NCI-H187 treated with DMSO at 0.1 percent for 48 hours (cell line): Measurements from ENCODE around the gene DDO.
A peak's percentile ranks its signal among the peaks of the same experiment; 100 is the strongest.
"Not testable (repeated sequence)": the region's sequence is repeated elsewhere in the genome, so short reads cannot be mapped to it uniquely, and the experiment has no call there.

Experiments
- DNase-seq: peaks from one replicate; lab custom pipeline; 2025; lab: John Stamatoyannopoulos, UW

The DDO gene, protein sequence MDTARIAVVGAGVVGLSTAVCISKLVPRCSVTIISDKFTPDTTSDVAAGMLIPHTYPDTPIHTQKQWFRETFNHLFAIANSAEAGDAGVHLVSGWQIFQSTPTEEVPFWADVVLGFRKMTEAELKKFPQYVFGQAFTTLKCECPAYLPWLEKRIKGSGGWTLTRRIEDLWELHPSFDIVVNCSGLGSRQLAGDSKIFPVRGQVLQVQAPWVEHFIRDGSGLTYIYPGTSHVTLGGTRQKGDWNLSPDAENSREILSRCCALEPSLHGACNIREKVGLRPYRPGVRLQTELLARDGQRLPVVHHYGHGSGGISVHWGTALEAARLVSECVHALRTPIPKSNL

DNA sequence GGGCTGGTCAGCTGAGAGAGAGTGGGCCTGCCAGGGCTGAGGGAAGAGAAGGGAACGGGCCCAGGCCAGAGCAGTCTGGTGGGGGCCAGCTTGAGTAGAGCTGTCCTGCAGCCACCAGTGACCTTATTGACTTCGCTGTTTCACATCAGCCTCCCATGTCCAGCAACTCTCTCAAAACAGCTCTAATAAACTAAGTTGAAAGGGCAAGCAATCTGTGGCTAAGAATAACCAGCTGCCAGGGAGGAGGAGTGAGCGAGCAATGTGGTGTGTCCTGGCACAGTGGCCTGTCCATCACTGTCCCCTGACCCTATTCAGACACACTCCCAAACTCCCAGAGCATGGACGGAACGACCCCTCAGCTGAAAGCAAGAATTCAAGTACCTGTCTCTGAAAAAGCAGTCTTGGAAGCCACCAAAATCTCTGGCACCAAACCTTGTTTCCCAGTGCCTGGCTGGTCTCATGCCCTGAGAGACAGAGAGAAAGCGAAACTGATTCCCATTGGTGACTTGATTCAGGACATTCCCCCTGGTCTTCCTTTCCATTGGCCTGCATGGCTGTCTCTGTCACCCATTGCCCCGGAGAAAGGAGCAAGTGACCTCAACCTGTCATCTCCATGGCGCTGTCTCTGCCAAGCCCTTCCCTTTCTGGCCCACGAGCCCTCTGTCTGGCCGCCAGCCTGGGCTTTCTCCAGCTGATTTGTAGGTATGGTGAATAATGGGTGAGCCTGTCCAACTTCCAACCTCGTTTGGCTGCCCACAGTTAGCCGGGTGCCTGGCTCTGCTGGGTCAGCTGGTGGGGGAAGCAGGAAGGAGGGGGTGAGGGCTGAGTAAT is at the start of gene DDO:
Gene DDO, minus strand, starts transcription at position 490 of the 831 bp plus-strand sequence. CDS start 2,113 bp downstream, outside the sequence.
- no peak for DNase-seq

DNA sequence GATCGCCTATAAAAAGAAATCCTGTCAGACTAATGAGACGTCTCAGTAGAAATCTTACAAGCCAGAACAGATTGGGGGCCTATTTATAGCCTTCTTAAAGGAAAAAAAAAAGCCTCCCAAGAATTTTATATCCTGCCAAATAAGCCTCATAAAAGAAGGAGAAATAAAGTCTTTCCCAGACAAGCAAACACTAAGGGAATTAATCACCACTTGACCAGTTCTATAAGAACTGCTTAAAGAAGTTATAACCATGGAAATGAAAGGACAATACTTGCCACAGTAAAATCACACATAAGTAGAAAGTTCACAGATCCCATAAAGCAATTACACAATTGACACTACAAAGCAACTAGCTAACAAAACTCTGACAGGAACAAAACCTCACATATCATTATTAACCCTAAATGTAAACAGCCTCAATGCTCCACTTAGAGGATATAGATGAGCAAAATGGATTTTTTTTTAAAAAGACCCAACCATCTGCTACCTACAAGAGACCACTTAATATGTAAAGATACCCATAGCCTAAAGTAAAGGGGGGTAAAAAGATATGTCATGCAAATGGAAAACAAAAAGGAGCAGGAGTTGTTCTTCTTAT is 47.6 kb upstream of the DDO start:
- DNase-seq, result no peak

DNA sequence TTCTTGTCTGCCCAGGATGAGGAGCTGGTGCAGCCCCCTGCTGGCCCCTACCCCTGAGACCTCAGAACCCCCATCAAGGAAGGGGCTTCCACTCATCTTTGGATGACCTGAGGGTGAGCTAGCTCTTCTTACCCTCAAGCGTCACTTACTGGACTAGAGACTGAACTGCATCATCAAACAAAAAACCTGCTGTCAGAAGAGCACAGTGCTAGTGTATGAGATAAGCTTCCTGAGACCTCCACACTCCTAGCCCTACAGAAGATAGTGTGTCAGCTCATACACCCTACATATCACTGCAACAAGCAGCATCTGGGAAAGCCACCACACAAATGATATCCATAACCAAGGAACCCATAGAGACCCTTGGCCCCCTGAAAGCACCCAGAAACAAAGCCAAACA is 46.0 kb upstream of the DDO start:
- DNase-seq, result no peak

DNA sequence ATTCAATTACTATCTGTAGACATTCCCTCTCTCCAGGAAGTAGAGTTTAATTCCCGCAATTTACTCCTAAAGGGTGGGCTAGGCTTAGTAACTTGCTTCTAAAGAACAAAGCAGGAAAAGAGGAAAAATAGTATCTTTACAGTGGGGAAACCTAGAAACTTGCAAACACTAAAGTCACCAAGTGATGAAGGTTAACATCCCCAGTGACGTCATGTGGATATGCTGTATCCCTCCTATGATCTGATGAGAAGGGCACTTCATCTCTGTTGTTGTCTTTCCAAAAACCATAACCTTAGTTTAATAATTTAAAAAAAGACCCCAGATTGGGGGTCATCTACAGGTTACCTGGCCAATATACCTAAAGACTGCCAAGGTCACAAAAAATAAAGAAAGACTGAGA is 43.8 kb upstream of the DDO start:
- no peak for DNase-seq

DNA sequence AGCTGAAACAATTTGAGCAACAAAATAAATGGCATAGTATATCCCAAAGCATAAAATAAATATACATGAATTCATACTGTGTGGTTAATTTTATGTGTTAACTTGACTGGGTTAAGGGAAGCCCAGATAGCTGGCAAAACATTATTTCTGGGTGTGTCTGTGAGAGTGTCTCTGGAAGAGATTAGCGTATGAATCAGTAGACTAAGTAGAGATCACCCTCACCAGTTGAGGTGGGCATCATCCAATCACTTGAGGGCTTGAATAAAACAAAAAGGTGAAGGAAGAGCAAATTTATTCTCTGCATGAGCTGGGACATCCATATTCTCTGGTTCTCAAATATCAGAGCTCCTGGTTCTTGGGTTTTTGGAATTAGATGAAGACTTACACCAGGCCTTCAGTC is 43.1 kb upstream of the DDO start:
- no peak for DNase-seq

DNA sequence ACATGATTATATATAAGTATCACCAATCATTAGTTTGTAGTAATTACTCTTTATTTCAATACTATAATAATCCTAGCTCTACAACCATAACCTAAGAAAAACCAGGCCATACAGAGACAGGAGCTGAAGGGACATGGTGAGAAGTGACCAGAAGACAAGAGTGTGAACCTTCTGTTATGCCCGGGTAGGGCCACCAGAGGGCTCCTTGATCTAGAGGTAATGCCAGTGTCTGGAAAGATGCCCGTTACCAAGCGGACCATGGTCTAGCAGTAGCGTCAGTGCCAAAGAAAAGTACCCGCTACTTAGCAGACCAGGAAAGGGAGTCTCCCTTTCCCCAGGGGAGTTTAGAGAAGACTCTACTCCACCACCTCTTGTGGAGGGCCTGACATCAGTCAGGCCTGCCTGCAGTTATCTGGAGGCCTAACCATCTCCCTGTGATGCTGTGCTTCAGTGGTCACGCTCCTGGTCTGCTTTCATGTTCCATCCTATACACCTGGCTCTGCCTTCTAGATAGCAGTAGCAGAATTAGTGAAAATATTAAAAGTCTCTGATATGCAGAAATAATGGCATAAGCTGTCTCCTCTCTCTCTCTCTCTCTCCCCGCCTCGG is 42.3 kb upstream of the DDO start:
- not testable (repeated sequence) for DNase-seq

DNA sequence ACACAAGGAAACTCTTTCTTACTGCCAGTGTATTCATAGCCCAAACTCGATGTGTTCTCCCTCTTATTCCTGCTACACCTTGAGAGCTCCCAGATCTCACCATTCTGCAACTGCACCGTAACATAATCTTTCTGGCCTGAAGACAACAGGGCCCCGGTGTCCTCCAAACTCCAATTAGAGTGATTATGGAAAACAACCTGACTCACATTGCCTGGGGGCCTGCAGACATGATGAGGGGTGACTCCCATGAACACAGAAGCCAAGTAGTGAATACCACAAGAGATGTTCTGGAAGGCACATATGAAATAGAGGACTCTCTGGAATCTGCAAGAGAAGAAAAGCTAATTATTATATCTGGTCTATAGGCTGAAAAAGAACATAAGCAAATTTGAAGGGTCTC is 41.3 kb upstream of the DDO start:
- no peak for DNase-seq

DNA sequence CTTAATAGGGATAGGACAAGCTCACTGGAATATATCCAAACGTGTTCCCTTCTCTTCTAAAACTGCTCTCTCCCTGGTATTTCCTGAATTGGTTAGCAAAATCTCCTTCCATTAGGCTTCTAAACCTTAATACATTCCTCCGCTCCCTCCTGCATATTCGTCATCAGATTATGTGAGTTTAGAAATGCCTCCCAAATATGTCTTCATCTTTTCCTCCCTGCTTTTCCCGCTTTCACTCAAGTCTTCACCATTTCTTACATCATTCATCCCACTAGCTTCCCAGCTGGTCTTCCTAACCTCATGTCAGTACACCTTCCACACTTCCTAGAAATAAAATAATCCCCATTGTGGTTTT is 34.1 kb upstream of the DDO start:
- DNase-seq, result no peak

DNA sequence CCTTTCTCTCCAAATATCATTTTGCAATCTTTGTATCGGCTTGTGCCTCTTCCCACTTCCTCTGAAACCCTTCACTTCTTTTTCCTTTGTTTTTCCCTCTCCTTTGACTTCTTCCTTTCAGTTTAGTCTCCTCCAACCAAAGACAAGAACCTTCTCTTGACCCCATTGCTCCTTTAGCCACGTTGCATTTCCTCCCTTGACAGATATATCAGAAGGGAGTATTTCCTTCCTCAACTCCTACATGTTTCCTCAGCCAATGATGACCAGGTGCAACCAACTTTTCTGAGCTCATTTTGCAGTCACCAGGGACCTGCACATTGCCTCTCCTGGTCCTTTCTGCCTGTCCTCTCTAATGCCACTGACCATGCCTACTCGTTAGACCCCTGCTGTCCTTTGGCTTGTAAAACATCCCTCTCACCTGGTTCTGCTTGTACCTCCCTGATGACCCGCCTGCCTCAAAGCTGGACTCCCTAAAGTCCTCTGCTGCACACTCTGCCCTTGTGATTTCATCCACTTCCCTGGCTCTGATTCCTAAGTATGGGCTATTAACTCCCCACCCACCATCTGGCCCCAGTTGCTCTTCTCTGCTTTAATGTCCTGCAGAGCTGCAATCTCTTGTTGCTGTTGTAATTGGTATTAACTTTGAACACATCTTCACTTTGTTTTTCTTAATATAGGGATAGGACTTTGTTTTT is 33.6 kb upstream of the DDO start:
- DNase-seq, result no peak

DNA sequence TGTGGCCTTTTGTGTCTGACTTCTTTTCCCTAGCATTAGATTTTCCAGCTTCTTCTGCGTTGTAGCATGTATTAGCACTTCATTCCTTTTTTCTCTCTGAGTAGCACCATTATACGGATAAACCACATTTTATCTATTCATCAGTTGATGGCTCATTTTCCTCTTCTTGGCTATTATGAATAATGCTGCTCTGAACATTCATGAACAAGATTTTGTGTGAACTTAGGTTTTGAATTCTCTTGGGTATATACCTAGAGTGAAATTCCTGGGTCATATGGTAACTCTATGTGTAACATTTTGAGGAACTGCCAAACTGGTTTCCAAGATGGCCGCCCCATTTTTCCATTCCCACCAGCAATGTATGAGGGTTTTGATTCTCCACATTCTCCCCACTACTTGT is 32.4 kb upstream of the DDO start:
- no peak for DNase-seq

DNA sequence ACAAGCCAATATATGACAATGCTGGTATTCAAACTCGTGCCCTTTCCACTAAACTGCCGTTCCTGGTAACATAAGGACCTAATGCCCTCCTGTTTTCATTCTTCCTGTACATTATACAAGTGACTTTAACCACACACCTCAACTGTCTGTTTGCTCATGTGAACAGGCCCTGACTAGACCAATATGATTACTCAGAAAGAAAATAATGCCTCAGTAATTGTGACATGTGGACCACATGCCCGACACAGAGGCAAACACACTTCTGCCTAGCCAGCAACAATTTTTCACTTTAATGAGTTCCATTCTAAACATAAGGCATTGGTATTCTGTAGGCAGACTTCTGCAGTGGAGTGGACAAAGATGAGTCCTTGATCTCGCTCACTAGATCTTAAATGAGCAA is 31.0 kb upstream of the DDO start:
- no peak for DNase-seq

DNA sequence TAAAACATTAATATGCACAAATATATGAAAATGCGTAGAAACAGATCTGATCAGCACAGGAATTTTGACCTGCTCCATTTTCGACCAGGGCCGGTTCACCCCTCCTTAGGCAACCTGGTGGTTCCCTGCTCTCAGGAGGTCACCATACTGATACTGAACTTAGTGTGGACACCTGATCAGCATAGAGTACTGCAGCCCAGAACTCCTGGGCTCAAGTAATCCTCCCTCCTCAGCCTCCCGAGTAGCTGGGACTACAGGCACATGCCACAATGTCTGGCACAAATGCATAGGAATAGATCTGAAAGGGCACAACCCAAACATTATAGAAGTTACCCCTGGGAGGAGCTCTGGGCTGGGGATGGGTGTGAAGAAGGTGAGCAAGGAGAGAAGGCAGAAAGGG is 24.7 kb upstream of the DDO start:
- DNase-seq, result no peak

DNA sequence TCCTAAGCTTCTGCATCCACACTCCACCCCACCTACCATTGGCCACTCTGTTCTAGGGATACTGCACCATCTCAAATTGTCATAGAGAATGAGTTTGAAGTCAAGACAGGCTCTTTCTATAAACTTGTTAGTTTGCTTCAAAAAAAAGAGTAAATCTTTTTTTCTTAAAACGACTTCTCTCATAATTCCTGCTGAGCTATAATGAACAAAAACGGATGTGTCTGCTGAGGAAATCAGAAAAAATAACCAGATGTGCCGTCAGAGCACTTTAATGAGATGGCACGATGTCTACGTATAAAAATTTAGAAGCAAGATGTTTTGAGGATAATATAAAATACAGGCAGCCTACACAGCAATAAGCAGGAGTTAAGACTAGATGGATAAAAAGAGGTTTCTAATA is 24.0 kb upstream of the DDO start:
- no peak for DNase-seq

DNA sequence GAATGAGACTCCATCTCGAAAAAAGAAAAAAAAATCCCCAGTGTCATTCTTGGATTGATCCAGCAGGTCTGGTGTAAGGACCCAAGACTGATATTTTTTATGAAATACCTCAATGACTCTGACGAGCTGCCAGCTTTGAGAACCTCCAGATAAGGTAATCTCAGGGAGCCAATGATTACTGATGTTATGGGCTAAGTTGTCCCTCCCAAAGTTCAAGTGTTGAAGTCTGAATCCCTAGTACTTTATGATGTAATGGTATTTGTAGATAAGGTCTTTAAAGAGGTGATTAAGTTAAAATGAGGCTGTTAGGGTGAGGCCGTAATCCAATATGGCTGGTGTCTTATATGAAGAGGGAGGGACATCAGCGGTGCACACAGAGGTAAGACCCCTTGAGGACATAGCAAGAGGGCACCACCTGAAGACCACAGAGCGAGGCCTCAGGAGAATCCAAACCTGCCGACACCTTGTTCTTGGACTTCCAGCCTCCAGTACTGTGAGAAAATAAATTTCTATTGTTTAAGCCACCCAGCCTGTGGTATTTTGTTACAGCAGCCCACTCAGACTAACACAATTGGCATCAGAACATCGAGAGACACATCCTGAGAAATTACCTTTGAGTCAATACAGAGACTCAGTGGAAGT is 19.7 kb upstream of the DDO start:
- DNase-seq, result no peak

DNA sequence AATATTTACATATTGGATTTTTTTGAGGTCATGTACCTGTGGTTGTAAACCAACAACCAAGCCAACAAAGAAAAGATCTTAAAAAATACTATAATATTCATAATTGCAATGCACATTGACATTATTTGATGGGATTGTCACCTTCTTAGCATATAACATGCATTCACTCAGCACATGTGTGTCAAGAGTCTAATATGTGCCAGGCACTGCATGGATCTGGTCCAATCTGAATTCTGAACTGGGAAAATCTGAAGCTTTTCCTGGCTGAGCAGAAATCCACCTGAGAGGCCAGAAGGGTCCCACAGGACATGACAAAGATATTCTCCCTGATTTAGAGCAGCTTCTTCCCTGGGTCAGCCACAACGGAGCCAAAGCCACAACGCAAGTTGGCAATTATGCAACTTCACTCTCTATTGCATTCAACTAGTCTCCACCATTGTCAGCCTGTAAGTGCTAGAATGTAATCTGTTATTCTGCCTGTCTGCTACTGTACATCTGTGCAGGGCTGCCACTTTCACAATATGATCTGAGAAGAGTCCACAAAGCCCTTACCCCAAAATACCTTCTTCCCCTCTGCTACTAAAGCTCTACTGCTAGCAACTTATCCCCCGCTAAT is 17.0 kb upstream of the DDO start:
- DNase-seq, result no peak

DNA sequence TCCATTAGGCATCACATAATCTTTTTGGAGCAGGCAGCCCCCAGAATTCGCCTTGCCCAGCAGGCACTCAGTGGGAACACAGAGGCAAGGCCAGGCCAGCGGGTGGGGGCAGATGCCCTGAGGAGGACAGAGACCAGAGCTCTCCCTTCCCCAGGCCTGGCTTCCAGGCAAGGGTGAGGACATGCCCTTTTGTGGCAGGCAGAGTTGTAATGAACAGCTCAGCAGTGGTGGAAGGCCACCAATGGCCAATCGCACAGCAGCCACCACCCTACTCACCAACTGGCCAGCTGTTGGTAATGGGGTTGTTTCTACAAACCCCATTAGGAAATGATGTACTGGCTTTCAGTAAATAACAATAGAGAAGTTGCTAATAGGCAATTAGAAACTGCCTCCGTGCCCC is 15.4 kb upstream of the DDO start:
- no peak for DNase-seq

DNA sequence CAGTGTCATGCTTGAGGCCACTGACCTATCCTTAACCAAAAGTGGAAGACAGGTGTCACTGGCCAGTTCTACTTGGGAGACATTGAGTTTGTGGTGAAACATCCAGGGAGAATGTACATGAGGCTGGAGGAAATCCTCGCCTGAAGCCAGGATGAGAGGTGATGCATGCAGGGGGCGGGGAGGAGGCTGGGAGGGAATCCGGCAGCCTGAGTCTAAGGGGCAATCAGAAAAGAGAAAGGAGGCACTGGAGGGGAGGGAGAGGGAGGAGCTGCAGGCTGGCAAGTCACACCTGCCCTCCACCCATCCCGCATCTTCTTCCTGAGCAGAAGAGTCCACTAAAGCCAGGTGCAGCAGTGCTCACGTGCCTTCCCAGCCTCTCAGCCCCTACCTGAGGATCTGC is 14.9 kb upstream of the DDO start:
- DNase-seq, result peak; percentile 70

DNA sequence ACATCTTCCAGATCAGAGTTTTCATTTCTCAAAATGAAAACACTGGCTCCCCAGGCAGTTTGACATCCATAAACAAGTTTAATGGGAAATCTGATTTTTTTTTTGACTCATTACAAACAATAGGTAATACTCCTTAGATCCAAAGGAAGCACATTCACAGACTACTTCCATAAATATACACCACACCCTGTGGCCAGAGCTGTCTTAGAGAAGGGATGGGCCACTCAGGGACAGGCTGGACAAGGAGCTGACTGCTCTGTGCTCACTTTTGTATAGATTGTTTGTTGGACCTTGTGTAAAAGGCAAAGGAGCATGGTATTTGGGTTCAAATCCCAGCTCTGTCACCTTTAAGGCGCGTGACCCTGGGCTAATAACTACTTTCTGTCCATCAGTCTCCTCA is 12.8 kb upstream of the DDO start:
- DNase-seq, result no peak

DNA sequence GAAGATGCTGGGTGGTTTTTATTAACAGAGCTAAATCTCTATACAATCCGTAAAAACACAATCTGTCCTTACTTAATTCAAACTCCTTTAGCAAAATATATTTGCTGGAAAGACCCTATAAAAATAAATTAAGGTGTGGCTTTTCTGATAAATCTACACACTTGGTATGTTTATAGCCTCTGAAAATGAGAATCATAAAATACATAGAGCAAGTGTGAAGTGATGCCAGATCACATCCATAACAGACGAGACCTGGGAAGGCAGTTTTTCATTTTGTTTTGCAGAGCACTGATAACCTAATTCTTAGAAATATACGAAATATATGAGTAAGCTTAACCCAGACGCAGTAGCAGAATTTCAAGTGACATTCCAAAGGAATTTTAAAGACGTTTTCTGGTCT is 10.4 kb upstream of the DDO start:
- no peak for DNase-seq

DNA sequence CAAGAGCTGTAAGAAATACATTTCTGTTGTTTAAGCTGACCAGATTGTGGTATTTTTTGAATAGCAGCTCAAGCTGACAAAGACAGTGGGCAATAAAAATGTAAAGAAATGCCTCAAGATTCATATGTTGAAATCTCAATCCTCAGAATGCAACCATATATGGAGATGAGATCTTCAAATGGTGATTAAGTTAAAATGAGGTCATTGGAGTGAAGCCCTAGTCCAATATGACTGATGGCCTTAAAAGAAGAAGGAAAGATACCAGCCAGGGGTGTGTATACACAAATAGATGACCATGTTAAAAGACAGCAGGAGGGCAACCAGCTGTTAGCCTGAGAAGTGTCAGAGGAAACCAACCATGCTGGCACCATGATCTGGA is 7.1 kb upstream of the DDO start:
- DNase-seq, result no peak

DNA sequence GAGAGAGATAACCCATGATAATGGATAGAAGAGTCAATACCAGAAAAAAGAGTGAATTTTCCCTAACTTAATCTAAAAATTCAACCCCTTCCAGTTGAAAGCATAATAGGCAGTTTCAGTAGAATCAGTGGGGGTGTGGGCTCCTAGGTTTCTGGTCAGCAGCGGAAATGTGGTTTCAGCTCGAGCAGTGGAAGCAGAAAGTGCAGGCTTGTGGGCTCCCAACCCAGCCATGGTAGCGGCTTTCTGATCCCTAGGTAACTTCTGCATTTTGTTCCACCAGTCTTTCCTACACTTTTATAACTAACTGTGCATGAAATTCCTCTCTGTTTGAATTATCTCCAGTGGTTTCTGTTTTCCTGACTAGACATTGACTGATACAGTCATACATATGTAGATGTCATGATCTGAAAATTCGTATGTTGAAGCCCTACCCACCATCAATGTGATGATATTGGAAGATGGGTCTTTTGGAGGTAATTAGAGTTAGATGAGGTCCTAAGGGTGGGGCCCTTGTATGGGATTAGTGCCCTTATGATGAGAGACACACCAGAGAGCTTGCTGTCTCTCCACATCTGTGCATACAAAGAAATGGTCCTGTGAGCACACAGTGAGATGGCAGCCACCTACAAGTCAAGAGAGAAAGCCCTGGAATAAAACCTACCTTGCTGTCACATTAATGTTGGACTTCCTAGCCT is 6.5 kb upstream of the DDO start:
- no peak for DNase-seq
